ENCODE measurements around the gene CCDC83. TPM values are rescaled to one million over a fixed set of nuclear protein-coding genes. Genes with fewer than 3 reads are reported as not detected.

CCDC83 gene
- total RNA-seq, 2 experiments from 2014 or later = not detected

DNA sequence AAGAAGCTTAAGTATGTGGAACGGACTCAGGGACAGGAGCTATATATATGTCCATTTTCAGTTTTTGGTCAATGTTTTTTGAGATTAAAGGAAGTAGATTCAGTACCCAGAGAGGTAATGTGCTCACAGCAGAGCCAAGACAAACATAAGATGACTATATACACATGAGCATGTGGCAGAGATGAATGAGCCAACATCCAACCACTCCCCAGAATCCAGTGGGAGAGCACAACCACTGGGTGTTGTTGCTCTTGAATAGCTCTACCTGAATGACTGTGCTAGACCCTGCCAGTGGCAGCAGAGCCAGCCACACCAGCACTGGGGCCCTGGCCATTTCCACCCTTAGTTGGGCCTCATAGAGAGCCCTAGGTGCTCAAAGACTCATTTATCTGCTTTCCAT, 33.5 kb upstream of the CCDC83 start:
- H3K27ac Mint-ChIP-seq = no peak overlapping the region
- peaks cover 51% of the 10 kb centered on the region for H3K4me1 Mint-ChIP-seq (ENCODE audit: low read depth)
- H3K4me3 Mint-ChIP-seq = no peak overlapping the region

DNA sequence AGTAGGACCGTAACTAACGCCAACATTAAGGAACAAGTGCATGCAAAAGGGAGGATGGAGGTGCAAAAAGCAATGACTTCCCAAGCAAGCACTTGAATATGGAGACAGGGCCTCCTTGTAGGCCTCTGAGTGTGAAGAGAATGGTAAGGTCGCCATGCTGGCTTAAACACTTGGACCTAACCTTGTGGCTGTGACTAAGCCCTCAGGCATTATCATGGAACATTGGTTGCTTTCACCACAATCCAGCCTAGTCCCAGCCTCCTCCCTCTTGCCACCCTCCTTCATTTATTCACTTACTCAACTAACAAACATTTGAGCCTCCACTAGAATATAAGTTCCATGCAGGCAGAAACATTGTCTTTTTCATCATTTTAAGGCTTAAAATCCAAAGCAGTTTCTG, 32.4 kb upstream of the CCDC83 start:
- Mint-ChIP-seq H3K4me1 (ENCODE audit: low read depth) (peaks cover 63% of the 10 kb centered on the region), H3K27me3 (no peaks in the 10 kb centered on the region), H3K9me3 (no peaks in the 10 kb centered on the region), H3K4me3 (no peak overlapping the region), H3K27ac (no peak overlapping the region), H3K36me3 (no peaks in the 10 kb centered on the region)
- ChIA-PET CTCF (interaction anchor here (1.1 kb wide), 1 partner anchor 32 kb away, joined by 3 read pairs; the partner anchor contains the start of gene CCDC83), POLR2A (no interaction called here)
- intact Hi-C loops (cut with micrococcal nuclease) = loop anchor here (1.0 to 10.0 kb wide), 5 partner anchors 12 to 922 kb away; partner anchors contain the start of genes CREBZF and SYTL2
- DNase-seq = no peak

More for the DNA sequence above, 33.5 kb upstream of the CCDC83 start:
- ChIA-PET POLR2A (no interaction called here), CTCF (no interaction called here)
- intact Hi-C loops (cut with micrococcal nuclease) = loop anchor here (5.0 to 10.0 kb wide), 3 partner anchors 157 to 923 kb away; partner anchors contain the start of gene CREBZF
- Mint-ChIP-seq H3K36me3 (no peaks in the 10 kb centered on the region), H3K9me3 (no peaks in the 10 kb centered on the region), H3K27me3 (no peaks in the 10 kb centered on the region)
- peak; percentile 60 for DNase-seq

GRCh38 chr11:85823816-85824215, 31.4 kb upstream of the CCDC83 start:
- Mint-ChIP-seq H3K4me3 (peak overlapping the region; percentile 2), H3K27me3 (no peaks in the 10 kb centered on the region), H3K36me3 (no peaks in the 10 kb centered on the region), H3K27ac (peak overlapping the region; percentile 61), H3K4me1 (ENCODE audit: low read depth) (peaks cover 70% of the 10 kb centered on the region), H3K9me3 (no peaks in the 10 kb centered on the region)
- ChIA-PET CTCF (interaction anchor here (0.6 to 1.7 kb wide), 3 partner anchors 14 to 160 kb away, joined by 4 to 11 read pairs (median 5); partner anchors contain the start of gene SYTL2), POLR2A (interaction anchor here (1.4 kb wide), 1 partner anchor 49 kb away, joined by 3 read pairs; no protein-coding TSS in a partner anchor)
- DNase-seq = peak; percentile 80
- intact Hi-C loops (cut with micrococcal nuclease) = loop anchor here (1.0 to 10.0 kb wide), 5 partner anchors 13 to 921 kb away; partner anchors contain the start of genes CREBZF and SYTL2

GRCh38 chr11:85825616-85826015, 29.6 kb upstream of the CCDC83 start:
- H3K4me3 Mint-ChIP-seq = no peak overlapping the region
- H3K27ac Mint-ChIP-seq = no peak overlapping the region
- H3K4me1 Mint-ChIP-seq (ENCODE audit: low read depth) = peaks cover 73% of the 10 kb centered on the region
- no peaks in the 10 kb centered on the region for H3K9me3 Mint-ChIP-seq
- intact Hi-C loops (cut with micrococcal nuclease) = loop anchor here (2.0 to 10.0 kb wide), 5 partner anchors 131 to 919 kb away; partner anchors contain the start of gene CREBZF
- H3K36me3 Mint-ChIP-seq = no peaks in the 10 kb centered on the region
- ChIA-PET POLR2A (interaction anchor here (1.4 kb wide), 2 partner anchors 11 to 51 kb away, joined by 3 read pairs; no protein-coding TSS in a partner anchor), CTCF (interaction anchor here (0.8 to 2.4 kb wide), 6 partner anchors 11 to 162 kb away, joined by 3 to 11 read pairs (median 4); partner anchors contain the start of gene CCDC83)
- H3K27me3 Mint-ChIP-seq = no peaks in the 10 kb centered on the region
- DNase-seq = no peak

GRCh38 chr11:85826116-85826855, 28.9 kb upstream of the CCDC83 start:
- Mint-ChIP-seq H3K27me3 (no peaks in the 10 kb centered on the region), H3K9me3 (no peaks in the 10 kb centered on the region), H3K27ac (peak overlapping the region; percentile 9), H3K36me3 (no peaks in the 10 kb centered on the region), H3K4me1 (ENCODE audit: low read depth) (peaks cover 71% of the 10 kb centered on the region), H3K4me3 (no peak overlapping the region)
- DNase-seq = peak; percentile 41
- CTCF ChIA-PET = interaction anchor here (1.1 to 2.4 kb wide), 6 partner anchors 12 to 163 kb away, joined by 3 to 11 read pairs (median 4); partner anchors contain the start of genes CCDC83 and CREBZF
- POLR2A ChIA-PET = interaction anchor here (0.6 kb wide), 1 partner anchor 853 kb away, joined by 3 read pairs; no protein-coding TSS in a partner anchor
- intact Hi-C loops (cut with micrococcal nuclease) = loop anchor here (2.0 to 10.0 kb wide), 5 partner anchors 131 to 919 kb away; partner anchors contain the start of gene CREBZF

DNA sequence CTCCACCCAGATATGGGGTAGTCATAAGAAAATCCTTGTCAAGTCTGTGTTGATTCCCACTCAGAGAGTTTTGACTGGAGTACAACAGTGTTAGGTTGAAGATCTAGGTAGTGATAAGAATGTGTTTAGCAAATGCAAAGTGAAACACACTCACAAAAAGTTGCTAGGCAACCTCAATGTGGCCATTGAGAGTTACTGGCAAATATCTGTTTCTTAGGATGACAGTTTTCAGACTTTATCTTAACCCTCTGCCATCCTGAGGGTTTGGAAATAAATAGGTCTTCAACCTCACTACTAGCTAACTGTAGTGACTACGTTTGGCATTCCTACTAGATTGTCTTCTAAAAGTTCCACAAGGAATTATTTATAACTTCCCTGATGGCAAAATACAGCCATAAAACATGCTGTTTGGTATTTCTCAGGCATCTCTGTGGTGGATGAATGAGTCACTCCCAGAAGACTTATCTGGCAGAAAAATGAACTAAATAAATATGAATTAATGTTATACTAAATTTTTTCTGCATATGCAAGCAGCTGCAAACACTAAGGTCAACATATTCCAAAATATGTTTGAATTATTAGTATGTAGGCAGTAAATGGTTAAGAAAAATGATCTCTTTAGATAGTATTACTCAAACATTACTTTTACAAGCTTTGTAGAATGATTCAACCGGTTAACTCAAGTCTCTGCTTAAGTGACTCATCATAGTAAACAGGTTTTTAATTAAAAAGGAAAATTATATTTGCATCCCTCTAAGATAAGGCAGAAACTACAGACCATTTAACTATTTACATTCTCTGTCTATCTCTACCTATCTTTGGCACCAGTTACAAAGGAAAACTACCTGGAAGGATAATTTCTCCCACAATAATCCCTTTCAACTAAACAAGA, 27.2 kb upstream of the CCDC83 start:
- Mint-ChIP-seq H3K4me3 (peak overlapping the region; percentile 1), H3K9me3 (no peaks in the 10 kb centered on the region), H3K36me3 (no peaks in the 10 kb centered on the region), H3K27me3 (no peaks in the 10 kb centered on the region), H3K4me1 (ENCODE audit: low read depth) (peaks cover 54% of the 10 kb centered on the region), H3K27ac (peak overlapping the region; percentile 64)
- ChIA-PET CTCF (interaction anchor here (0.6 to 3.1 kb wide), 5 partner anchors 13 to 163 kb away, joined by 3 to 15 read pairs (median 3); partner anchors contain the start of genes CCDC83 and SYTL2), POLR2A (interaction anchor here (0.6 to 1.3 kb wide), 6 partner anchors 13 to 199 kb away, joined by 3 to 4 read pairs (median 3); partner anchors contain the start of genes TMEM126A and TMEM126B)
- DNase-seq = peak; percentile 45
- intact Hi-C loops (cut with micrococcal nuclease) = loop anchor here (1.0 to 10.0 kb wide), 7 partner anchors 75 to 917 kb away; partner anchors contain the start of genes CREBZF and TMEM126B

GRCh38 chr11:85828640-85828978, 26.6 kb upstream of the CCDC83 start:
- no peak overlapping the region for H3K27ac Mint-ChIP-seq
- no peak for DNase-seq
- H3K27me3 Mint-ChIP-seq = no peaks in the 10 kb centered on the region
- POLR2A ChIA-PET = interaction anchor here (0.6 to 1.2 kb wide), 3 partner anchors 131 to 165 kb away, joined by 3 read pairs; no protein-coding TSS in a partner anchor
- CTCF ChIA-PET = interaction anchor here (3.1 kb wide), 1 partner anchor 27 kb away, joined by 15 read pairs; the partner anchor contains the start of gene CCDC83
- H3K36me3 Mint-ChIP-seq = no peaks in the 10 kb centered on the region
- intact Hi-C loops (cut with micrococcal nuclease) = loop anchor here (1.0 to 10.0 kb wide), 4 partner anchors 75 to 916 kb away; partner anchors contain the start of gene CREBZF
- no peak overlapping the region for H3K4me3 Mint-ChIP-seq
- no peaks in the 10 kb centered on the region for H3K9me3 Mint-ChIP-seq
- H3K4me1 Mint-ChIP-seq (ENCODE audit: low read depth) = peaks cover 50% of the 10 kb centered on the region

DNA sequence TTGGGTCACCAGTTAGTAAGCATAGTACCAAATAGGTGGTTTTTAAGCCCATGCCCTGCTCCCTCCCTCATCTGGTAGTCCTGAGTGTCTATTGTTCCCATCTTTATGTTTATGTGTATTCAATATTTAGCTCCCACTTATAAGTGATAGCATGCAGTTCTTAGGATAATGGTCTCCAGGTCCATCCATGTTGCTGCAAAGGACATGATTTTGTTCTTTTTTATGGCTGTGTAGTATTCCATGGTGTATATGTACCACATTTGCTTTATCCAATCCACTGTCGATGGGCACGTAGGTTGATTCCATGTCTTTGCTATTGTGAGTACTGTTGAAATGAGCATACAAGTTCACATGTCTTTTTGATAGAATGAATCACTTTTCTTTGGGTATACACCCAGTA, 26.0 kb upstream of the CCDC83 start:
- no peaks in the 10 kb centered on the region for H3K9me3 Mint-ChIP-seq
- no peak for DNase-seq
- no peaks in the 10 kb centered on the region for H3K36me3 Mint-ChIP-seq
- CTCF ChIA-PET = interaction anchor here (3.1 kb wide), 1 partner anchor 26 kb away, joined by 15 read pairs; the partner anchor contains the start of gene CCDC83
- intact Hi-C loops (cut with micrococcal nuclease) = loop anchor here (5.0 to 10.0 kb wide), 3 partner anchors 164 to 916 kb away; partner anchors contain the start of gene CREBZF
- no peaks in the 10 kb centered on the region for H3K27me3 Mint-ChIP-seq
- H3K27ac Mint-ChIP-seq = no peak overlapping the region
- H3K4me3 Mint-ChIP-seq = no peak overlapping the region
- POLR2A ChIA-PET = no interaction called here
- peaks cover 44% of the 10 kb centered on the region for H3K4me1 Mint-ChIP-seq (ENCODE audit: low read depth)

GRCh38 chr11:85831050-85831449, 24.1 kb upstream of the CCDC83 start:
- POLR2A ChIA-PET = no interaction called here
- CTCF ChIA-PET = no interaction called here
- H3K27ac Mint-ChIP-seq = no peak overlapping the region
- peaks cover 7% of the 10 kb centered on the region for H3K9me3 Mint-ChIP-seq
- no peak for DNase-seq
- intact Hi-C loops (cut with micrococcal nuclease) = no loop called here
- no peaks in the 10 kb centered on the region for H3K27me3 Mint-ChIP-seq
- no peak overlapping the region for H3K4me3 Mint-ChIP-seq
- no peaks in the 10 kb centered on the region for H3K36me3 Mint-ChIP-seq
- peaks cover 28% of the 10 kb centered on the region for H3K4me1 Mint-ChIP-seq (ENCODE audit: low read depth)

DNA sequence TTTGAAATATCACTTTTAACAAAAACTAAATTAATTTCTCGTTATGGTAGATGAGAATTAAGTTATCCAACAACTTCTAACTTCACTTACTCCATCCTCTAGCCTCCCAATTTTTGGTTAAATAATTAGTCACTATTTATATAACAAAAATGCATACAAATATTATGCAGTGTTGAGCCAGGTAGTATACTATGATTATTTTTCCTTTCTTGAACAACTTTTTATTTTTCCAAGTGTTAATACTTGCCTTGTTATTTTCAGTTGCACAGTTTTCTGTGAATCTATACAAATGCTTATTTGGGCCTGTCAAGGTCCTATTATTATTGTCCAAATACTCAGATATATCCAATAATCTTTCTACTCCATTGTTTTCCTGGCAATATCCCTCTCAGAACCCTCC, 19.9 kb upstream of the CCDC83 start:
- intact Hi-C loops (cut with micrococcal nuclease) = no loop called here
- CTCF ChIA-PET = no interaction called here
- H3K9me3 Mint-ChIP-seq = peaks cover 7% of the 10 kb centered on the region

GRCh38 chr11:85835729-85836128, 19.5 kb upstream of the CCDC83 start:
- H3K9me3 Mint-ChIP-seq = peaks cover 7% of the 10 kb centered on the region
- CTCF ChIA-PET = no interaction called here
- no peaks in the 10 kb centered on the region for H3K27me3 Mint-ChIP-seq
- no peak overlapping the region for H3K4me3 Mint-ChIP-seq
- H3K4me1 Mint-ChIP-seq (ENCODE audit: low read depth) = peaks cover under 1% of the 10 kb centered on the region
- POLR2A ChIA-PET = no interaction called here
- DNase-seq = no peak
- no peaks in the 10 kb centered on the region for H3K36me3 Mint-ChIP-seq
- H3K27ac Mint-ChIP-seq = no peak overlapping the region
- intact Hi-C loops (cut with micrococcal nuclease) = no loop called here

More for the DNA sequence above, 19.9 kb upstream of the CCDC83 start:
- DNase-seq = no peak
- Mint-ChIP-seq H3K4me3 (no peak overlapping the region), H3K36me3 (no peaks in the 10 kb centered on the region), H3K4me1 (ENCODE audit: low read depth) (no peaks in the 10 kb centered on the region), H3K27ac (no peak overlapping the region), H3K27me3 (no peaks in the 10 kb centered on the region)
- POLR2A ChIA-PET = interaction anchor here (0.7 kb wide), 1 partner anchor 26 kb away, joined by 3 read pairs; no protein-coding TSS in a partner anchor
